ENCODE results near the gene POLR2M. TPM values are rescaled to one million over a fixed set of nuclear protein-coding genes. Genes with fewer than 3 reads are reported as not detected.
A peak's percentile ranks its signal among the peaks of the same experiment; 100 is the strongest.

The POLR2M gene
- total RNA-seq, 1 donor, result 416 TPM

GRCh38 chr15:57735431-57735830 lies 28.9 kb downstream of the POLR2M start:
- H3K36me3 ChIP-seq (ENCODE audit: insufficient read depth, low read length), result no peaks in the 10 kb centered on the region
- H3K27me3 ChIP-seq (ENCODE audit: insufficient read depth, low read length), result no peaks in the 10 kb centered on the region
- no peaks in the 10 kb centered on the region for H4K20me1 ChIP-seq (ENCODE audit: insufficient read depth, low read length)
- TF ChIP-seq CTCF (IDR thresholded peaks at IDR 0.05; ENCODE audit: extremely low read depth, low read depth, low read length), result no peak
- H3K4me1 ChIP-seq (ENCODE audit: insufficient read depth, low read length), result peaks cover 4% of the 10 kb centered on the region
- no peaks in the 10 kb centered on the region for H3K9me3 ChIP-seq (ENCODE audit: low read depth, low read length)
- H2AFZ ChIP-seq (ENCODE audit: low read length), result no peak overlapping the region
- no peak overlapping the region for H3K27ac ChIP-seq (ENCODE audit: low read depth, low read length)
- no peak overlapping the region for H3K4me3 ChIP-seq (ENCODE audit: insufficient read depth, low read length)
- no peak overlapping the region for H3K4me2 ChIP-seq (ENCODE audit: insufficient read depth, low read length)
- no peaks in the 10 kb centered on the region for H3K79me2 ChIP-seq (ENCODE audit: insufficient read depth, low read length)
- no peak for DNase-seq (ENCODE audit: insufficient read length, low spot score, missing footprints)

- no peaks in the 10 kb centered on the region for H3K36me3 ChIP-seq (ENCODE audit: insufficient read depth, low read length)
- no peaks in the 10 kb centered on the region for H3K27me3 ChIP-seq (ENCODE audit: insufficient read depth, low read length)
- no peak overlapping the region for H3K4me3 ChIP-seq (ENCODE audit: insufficient read depth, low read length)
- H3K9me3 ChIP-seq (ENCODE audit: low read depth, low read length), result no peaks in the 10 kb centered on the region
- TF ChIP-seq CTCF (IDR thresholded peaks at IDR 0.05; ENCODE audit: extremely low read depth, low read depth, low read length), result no peak
- H4K20me1 ChIP-seq (ENCODE audit: insufficient read depth, low read length), result no peaks in the 10 kb centered on the region
- H2AFZ ChIP-seq (ENCODE audit: low read length), result no peak overlapping the region
- H3K27ac ChIP-seq (ENCODE audit: low read depth, low read length), result no peak overlapping the region
- no peak overlapping the region for H3K4me2 ChIP-seq (ENCODE audit: insufficient read depth, low read length)
- no peaks in the 10 kb centered on the region for H3K79me2 ChIP-seq (ENCODE audit: insufficient read depth, low read length)
- peaks cover 4% of the 10 kb centered on the region for H3K4me1 ChIP-seq (ENCODE audit: insufficient read depth, low read length)
- DNase-seq (ENCODE audit: insufficient read length, low spot score, missing footprints), result peak; percentile 51
These were observed 29.4 kb downstream of the POLR2M start for GRCh38 chr15:57735891-57736290.

- H3K4me3 ChIP-seq (ENCODE audit: insufficient read depth, low read length), result no peak overlapping the region
- H3K27me3 ChIP-seq (ENCODE audit: insufficient read depth, low read length), result no peaks in the 10 kb centered on the region
- H3K79me2 ChIP-seq (ENCODE audit: insufficient read depth, low read length), result no peaks in the 10 kb centered on the region
- no peak overlapping the region for H2AFZ ChIP-seq (ENCODE audit: low read length)
- peaks cover 4% of the 10 kb centered on the region for H3K4me1 ChIP-seq (ENCODE audit: insufficient read depth, low read length)
- DNase-seq (ENCODE audit: insufficient read length, low spot score, missing footprints), result no peak
- no peak for TF ChIP-seq CTCF (IDR thresholded peaks at IDR 0.05; ENCODE audit: extremely low read depth, low read depth, low read length)
- no peaks in the 10 kb centered on the region for H3K9me3 ChIP-seq (ENCODE audit: low read depth, low read length)
- no peak overlapping the region for H3K27ac ChIP-seq (ENCODE audit: low read depth, low read length)
- H4K20me1 ChIP-seq (ENCODE audit: insufficient read depth, low read length), result no peaks in the 10 kb centered on the region
- H3K4me2 ChIP-seq (ENCODE audit: insufficient read depth, low read length), result no peak overlapping the region
- H3K36me3 ChIP-seq (ENCODE audit: insufficient read depth, low read length), result no peaks in the 10 kb centered on the region
These were observed 30.1 kb downstream of the POLR2M start for GRCh38 chr15:57736591-57736990.

- Histone ChIP-seq H3K79me2 (ENCODE audit: insufficient read depth, low read length) (no peaks in the 10 kb centered on the region), H3K36me3 (ENCODE audit: insufficient read depth, low read length) (no peaks in the 10 kb centered on the region), H2AFZ (ENCODE audit: low read length) (no peak overlapping the region), H3K4me1 (ENCODE audit: insufficient read depth, low read length) (no peaks in the 10 kb centered on the region), H4K20me1 (ENCODE audit: insufficient read depth, low read length) (no peaks in the 10 kb centered on the region), H3K27me3 (ENCODE audit: insufficient read depth, low read length) (no peaks in the 10 kb centered on the region), H3K27ac (ENCODE audit: low read depth, low read length) (no peak overlapping the region), H3K9me3 (ENCODE audit: low read depth, low read length) (no peaks in the 10 kb centered on the region), H3K4me3 (ENCODE audit: insufficient read depth, low read length) (no peak overlapping the region), H3K4me2 (ENCODE audit: insufficient read depth, low read length) (no peak overlapping the region)
- TF ChIP-seq CTCF (IDR thresholded peaks at IDR 0.05; ENCODE audit: extremely low read depth, low read depth, low read length), result no peak
- no peak for DNase-seq (ENCODE audit: insufficient read length, low spot score, missing footprints)
These were observed 32.3 kb downstream of the POLR2M start for GRCh38 chr15:57738734-57739237.
